T-helper 17 cell (primary cell): Measurements from ENCODE around the gene EIF3D. TPM values are rescaled to one million over a fixed set of nuclear protein-coding genes. Genes with fewer than 3 reads are reported as not detected.

ENCODE experiments used
- ATAC-seq: fragments of 150-1000 bp; cut with Tn5 transposase; 2 replicates; pipeline ENCODE4 v1.10.0; 2021; ENCODE audit warnings: mild to moderate bottlenecking, moderate library complexity
- DNase-seq, 3 donors: peaks; one replicate each; pipeline versions ENCODE4 v3.0.0 to v3.0.0-alpha.2; 2020 to 2021
- H3K9me3 ChIP-seq: one replicate; pipeline ENCODE4 v1.7.0; 2013; ENCODE audit warnings: low read length, mild to moderate bottlenecking; ENCODE audit not compliant: control insufficient read depth, poor library complexity, severe bottlenecking
- H3K27ac Mint-ChIP-seq: one replicate; pipeline ENCODE4 v1.8.0; 2022; ENCODE audit warnings: mild to moderate bottlenecking, moderate library complexity, mixed read lengths
- H3K27me3 Mint-ChIP-seq: one replicate; pipeline ENCODE4 v1.8.0; 2022; ENCODE audit warnings: mixed read lengths
- H3K36me3 Mint-ChIP-seq: one replicate; pipeline ENCODE4 v1.8.0; 2022; ENCODE audit warnings: low read depth, mixed read lengths
- H3K4me1 Mint-ChIP-seq: one replicate; pipeline ENCODE4 v1.8.0; 2022; ENCODE audit warnings: mild to moderate bottlenecking, mixed read lengths
- H3K4me3 Mint-ChIP-seq: one replicate; pipeline ENCODE4 v1.8.0; 2022; ENCODE audit warnings: mild to moderate bottlenecking, moderate library complexity, mixed read lengths
- total RNA-seq, 4 donors: library from RNA in 2 of 4; stranded (reverse) in 2 of 4; gene quantifications; one replicate each; pipeline ENCODE4 v1.2.3 and lab custom pipeline; 2022 to 2026

EIF3D gene
- total RNA-seq, 2 donors from 2014 or later, result 231 to 239 TPM

GRCh38 chr22:36464715-36465231, 64.2 kb downstream of the EIF3D start:
- DNase-seq (no peak), ATAC-seq (no peak)
- Mint-ChIP-seq H3K27me3 (no peaks in the 10 kb centered on the region), H3K4me1 (peaks cover 8% of the 10 kb centered on the region), H3K4me3 (no peak overlapping the region), H3K27ac (no peak overlapping the region), H3K36me3 (no peaks in the 10 kb centered on the region)
- H3K9me3 ChIP-seq, result no peaks in the 10 kb centered on the region

GRCh38 chr22:36463783-36464184, 65.2 kb downstream of the EIF3D start:
- H3K36me3 Mint-ChIP-seq, result no peaks in the 10 kb centered on the region
- H3K4me1 Mint-ChIP-seq, result peaks cover 8% of the 10 kb centered on the region
- no peaks in the 10 kb centered on the region for H3K9me3 ChIP-seq

GRCh38 chr22:36461665-36462649, 67.0 kb downstream of the EIF3D start:
- no peak for DNase-seq
- no peaks in the 10 kb centered on the region for H3K27me3 Mint-ChIP-seq
- H3K27ac Mint-ChIP-seq, result peak overlapping the region; percentile 60
- peaks cover 8% of the 10 kb centered on the region for H3K4me1 Mint-ChIP-seq
- ATAC-seq, result no peak
- H3K9me3 ChIP-seq, result no peaks in the 10 kb centered on the region
- no peak overlapping the region for H3K4me3 Mint-ChIP-seq
- H3K36me3 Mint-ChIP-seq, result no peaks in the 10 kb centered on the region

More at GRCh38 chr22:36463783-36464184, 65.2 kb downstream of the EIF3D start:
- H3K4me3 Mint-ChIP-seq, result peak overlapping the region; percentile 25
- no peaks in the 10 kb centered on the region for H3K27me3 Mint-ChIP-seq
- DNase-seq (no peak), ATAC-seq (no peak)
- H3K27ac Mint-ChIP-seq, result no peak overlapping the region

Other genes starting within 250 kb of the EIF3D start
- 1,000 to 10,000 TPM; 1,038 to 1,220 TPM for gene MYH9, start 141.2 kb downstream of the EIF3D start, total RNA-seq
- 10 to 100 TPM; 27.0 to 32.3 TPM for gene TXN2, start 47.5 kb downstream of the EIF3D start, total RNA-seq
- gene FOXRED2, start 22.1 kb downstream of the EIF3D start, total RNA-seq, result 1 to 10 TPM; 1.0 to 1.3 TPM
- not detected for gene CACNG2, start 174.6 kb upstream of the EIF3D start, total RNA-seq
- 10 to 100 TPM; 14.7 to 20.7 TPM for gene IFT27, start 247.0 kb upstream of the EIF3D start, total RNA-seq